ENCODE data around the gene GLRX2. TPM values are rescaled to one million over a fixed set of nuclear protein-coding genes. Genes with fewer than 3 reads are reported as not detected.
"Not testable (repeated sequence)": the region's sequence is repeated elsewhere in the genome, so short reads cannot be mapped to it uniquely, and the experiment has no call there.

GLRX2 gene
- total RNA-seq, 2 experiments from 2014 or later, result 16.1 to 18.0 TPM

GRCh38 chr1:193120604-193121166 lies 15.5 kb upstream of the GLRX2 start:
- peaks cover 53% of the 10 kb centered on the region for H3K4me1 Mint-ChIP-seq
- peak overlapping the region; percentile 90 for H3K27ac Mint-ChIP-seq
- H3K36me3 Mint-ChIP-seq (ENCODE audit: low read depth), result peaks cover 21% of the 10 kb centered on the region
- CTCF ChIA-PET, result interaction anchor here (0.8 to 3.6 kb wide), 6 partner anchors 16 to 548 kb away, joined by 3 to 28 read pairs (median 5); partner anchors contain the start of genes RO60 and UCHL5
- POLR2A ChIA-PET, result interaction anchor here (0.5 to 3.5 kb wide), 7 partner anchors 10 to 313 kb away, joined by 3 to 43 read pairs (median 5); partner anchors contain the start of genes GLRX2, RGS2, RO60 and UCHL5
- H3K9me3 Mint-ChIP-seq, result no peaks in the 10 kb centered on the region
- DNase-seq, result no peak
- H3K27me3 Mint-ChIP-seq, result peaks cover 2% of the 10 kb centered on the region
- H3K4me3 Mint-ChIP-seq, result peak overlapping the region; percentile 88

- Mint-ChIP-seq H3K36me3 (ENCODE audit: low read depth) (peaks cover 12% of the 10 kb centered on the region), H3K4me1 (peaks cover 38% of the 10 kb centered on the region), H3K9me3 (no peaks in the 10 kb centered on the region), H3K27ac (no peak overlapping the region), H3K4me3 (no peak overlapping the region), H3K27me3 (peaks cover 2% of the 10 kb centered on the region)
- POLR2A ChIA-PET, result interaction anchor here (0.7 to 2.1 kb wide), 5 partner anchors 9 to 60 kb away, joined by 3 to 7 read pairs (median 4); partner anchors contain the start of genes RO60 and UCHL5
- CTCF ChIA-PET, result no interaction called here
- DNase-seq, result no peak
Measured at GRCh38 chr1:193118803-193119730, 13.9 kb upstream of the GLRX2 start.

- no peak overlapping the region for H3K27ac Mint-ChIP-seq
- peaks cover 6% of the 10 kb centered on the region for H3K36me3 Mint-ChIP-seq (ENCODE audit: low read depth)
- H3K4me3 Mint-ChIP-seq, result no peak overlapping the region
- ChIA-PET CTCF (no interaction called here), POLR2A (interaction anchor here (0.7 to 2.1 kb wide), 3 partner anchors 11 to 60 kb away, joined by 3 to 7 read pairs (median 4); partner anchors contain the start of genes RO60 and UCHL5)
- DNase-seq, result no peak
- peaks cover 2% of the 10 kb centered on the region for H3K27me3 Mint-ChIP-seq
- H3K9me3 Mint-ChIP-seq, result no peaks in the 10 kb centered on the region
- peaks cover 31% of the 10 kb centered on the region for H3K4me1 Mint-ChIP-seq
Measured at GRCh38 chr1:193118194-193118593, 13.0 kb upstream of the GLRX2 start.

- H3K4me3 Mint-ChIP-seq; H3K27me3 Mint-ChIP-seq; H3K36me3 Mint-ChIP-seq (ENCODE audit: low read depth); CTCF ChIA-PET; H3K27ac Mint-ChIP-seq; H3K9me3 Mint-ChIP-seq; POLR2A ChIA-PET; DNase-seq: not testable (repeated sequence)
- H3K4me1 Mint-ChIP-seq, result peaks cover 26% of the 10 kb centered on the region
Measured at GRCh38 chr1:193117167-193117566, 12.0 kb upstream of the GLRX2 start.

- POLR2A ChIA-PET, result no interaction called here
- Mint-ChIP-seq H3K27ac (no peak overlapping the region), H3K9me3 (no peaks in the 10 kb centered on the region), H3K36me3 (ENCODE audit: low read depth) (no peaks in the 10 kb centered on the region), H3K4me3 (no peak overlapping the region), H3K4me1 (peaks cover 21% of the 10 kb centered on the region), H3K27me3 (peaks cover 2% of the 10 kb centered on the region)
- no peak for DNase-seq
- CTCF ChIA-PET, result interaction anchor here (1.1 kb wide), 1 partner anchor 11 kb away, joined by 3 read pairs; no protein-coding TSS in a partner anchor
Measured at GRCh38 chr1:193115629-193116227, 10.5 kb upstream of the GLRX2 start.

GRCh38 chr1:193114485-193115095 lies 9.4 kb upstream of the GLRX2 start:
- POLR2A ChIA-PET, result no interaction called here
- DNase-seq, result no peak
- H3K4me3 Mint-ChIP-seq, result no peak overlapping the region
- H3K9me3 Mint-ChIP-seq, result no peaks in the 10 kb centered on the region
- H3K27me3 Mint-ChIP-seq, result no peaks in the 10 kb centered on the region
- no peaks in the 10 kb centered on the region for H3K36me3 Mint-ChIP-seq (ENCODE audit: low read depth)
- peaks cover 18% of the 10 kb centered on the region for H3K4me1 Mint-ChIP-seq
- CTCF ChIA-PET, result no interaction called here
- H3K27ac Mint-ChIP-seq, result no peak overlapping the region

GRCh38 chr1:193113992-193114332 lies 8.7 kb upstream of the GLRX2 start:
- Mint-ChIP-seq H3K36me3 (ENCODE audit: low read depth) (no peaks in the 10 kb centered on the region), H3K27ac (no peak overlapping the region), H3K4me3 (no peak overlapping the region), H3K4me1 (peaks cover 13% of the 10 kb centered on the region), H3K27me3 (no peaks in the 10 kb centered on the region), H3K9me3 (no peaks in the 10 kb centered on the region)
- DNase-seq, result no peak
- ChIA-PET CTCF (interaction anchor here (1.0 kb wide), 1 partner anchor 55 kb away, joined by 3 read pairs; the partner anchor contains the start of gene UCHL5), POLR2A (no interaction called here)

- POLR2A ChIA-PET, result no interaction called here
- Mint-ChIP-seq H3K27ac (no peak overlapping the region), H3K36me3 (ENCODE audit: low read depth) (no peaks in the 10 kb centered on the region), H3K27me3 (no peaks in the 10 kb centered on the region), H3K4me1 (peaks cover 7% of the 10 kb centered on the region), H3K9me3 (no peaks in the 10 kb centered on the region), H3K4me3 (no peak overlapping the region)
- DNase-seq, result no peak
- CTCF ChIA-PET, result interaction anchor here (1.0 kb wide), 1 partner anchor 54 kb away, joined by 3 read pairs; the partner anchor contains the start of gene UCHL5
Measured at GRCh38 chr1:193113258-193113991, 8.2 kb upstream of the GLRX2 start.

- H3K27ac Mint-ChIP-seq, result no peak overlapping the region
- ChIA-PET CTCF (interaction anchor here (0.7 to 1.4 kb wide), 2 partner anchors 11 to 582 kb away, joined by 3 to 4 read pairs; partner anchors contain the start of gene CDC73), POLR2A (interaction anchor here (1.0 kb wide), 1 partner anchor 10 kb away, joined by 3 read pairs; the partner anchor contains the start of gene CDC73)
- no peak for DNase-seq
- H3K4me1 Mint-ChIP-seq, result no peaks in the 10 kb centered on the region
- no peaks in the 10 kb centered on the region for H3K36me3 Mint-ChIP-seq (ENCODE audit: low read depth)
- no peaks in the 10 kb centered on the region for H3K9me3 Mint-ChIP-seq
- H3K4me3 Mint-ChIP-seq, result no peak overlapping the region
- H3K27me3 Mint-ChIP-seq, result no peaks in the 10 kb centered on the region
Measured at GRCh38 chr1:193111641-193112090, 6.5 kb upstream of the GLRX2 start.

- DNase-seq, result no peak
- H3K27me3 Mint-ChIP-seq, result no peaks in the 10 kb centered on the region
- no peak overlapping the region for H3K4me3 Mint-ChIP-seq
- ChIA-PET POLR2A (interaction anchor here (1.7 kb wide), 1 partner anchor 9 kb away, joined by 5 read pairs; no protein-coding TSS in a partner anchor), CTCF (interaction anchor here (1.4 kb wide), 1 partner anchor 11 kb away, joined by 4 read pairs; the partner anchor contains the start of gene CDC73)
- H3K27ac Mint-ChIP-seq, result no peak overlapping the region
- H3K9me3 Mint-ChIP-seq, result no peaks in the 10 kb centered on the region
- no peaks in the 10 kb centered on the region for H3K4me1 Mint-ChIP-seq
- H3K36me3 Mint-ChIP-seq (ENCODE audit: low read depth), result no peaks in the 10 kb centered on the region
Measured at GRCh38 chr1:193110864-193111263, 5.7 kb upstream of the GLRX2 start.

- no peak for DNase-seq
- no peak overlapping the region for H3K4me3 Mint-ChIP-seq
- ChIA-PET CTCF (no interaction called here), POLR2A (interaction anchor here (1.7 kb wide), 1 partner anchor 10 kb away, joined by 5 read pairs; no protein-coding TSS in a partner anchor)
- H3K9me3 Mint-ChIP-seq, result no peaks in the 10 kb centered on the region
- peaks cover 3% of the 10 kb centered on the region for H3K4me1 Mint-ChIP-seq
- no peaks in the 10 kb centered on the region for H3K27me3 Mint-ChIP-seq
- no peak overlapping the region for H3K27ac Mint-ChIP-seq
- no peaks in the 10 kb centered on the region for H3K36me3 Mint-ChIP-seq (ENCODE audit: low read depth)
Measured at GRCh38 chr1:193110246-193110645, 5.0 kb upstream of the GLRX2 start.

- H3K9me3 Mint-ChIP-seq, result no peaks in the 10 kb centered on the region
- POLR2A ChIA-PET, result interaction anchor here (1.7 kb wide), 1 partner anchor 10 kb away, joined by 5 read pairs; no protein-coding TSS in a partner anchor
- no peaks in the 10 kb centered on the region for H3K27me3 Mint-ChIP-seq
- CTCF ChIA-PET, result no interaction called here
- no peak overlapping the region for H3K4me3 Mint-ChIP-seq
- H3K36me3 Mint-ChIP-seq (ENCODE audit: low read depth), result no peaks in the 10 kb centered on the region
- no peak for DNase-seq
- H3K27ac Mint-ChIP-seq, result no peak overlapping the region
- H3K4me1 Mint-ChIP-seq, result peaks cover 5% of the 10 kb centered on the region
Measured at GRCh38 chr1:193109619-193110018, 4.4 kb upstream of the GLRX2 start.
